ENCODE data around the gene KCTD7.
"Not testable (repeated sequence)": the region's sequence is repeated elsewhere in the genome, so short reads cannot be mapped to it uniquely, and the experiment has no call there.

The KCTD7 gene

DNA sequence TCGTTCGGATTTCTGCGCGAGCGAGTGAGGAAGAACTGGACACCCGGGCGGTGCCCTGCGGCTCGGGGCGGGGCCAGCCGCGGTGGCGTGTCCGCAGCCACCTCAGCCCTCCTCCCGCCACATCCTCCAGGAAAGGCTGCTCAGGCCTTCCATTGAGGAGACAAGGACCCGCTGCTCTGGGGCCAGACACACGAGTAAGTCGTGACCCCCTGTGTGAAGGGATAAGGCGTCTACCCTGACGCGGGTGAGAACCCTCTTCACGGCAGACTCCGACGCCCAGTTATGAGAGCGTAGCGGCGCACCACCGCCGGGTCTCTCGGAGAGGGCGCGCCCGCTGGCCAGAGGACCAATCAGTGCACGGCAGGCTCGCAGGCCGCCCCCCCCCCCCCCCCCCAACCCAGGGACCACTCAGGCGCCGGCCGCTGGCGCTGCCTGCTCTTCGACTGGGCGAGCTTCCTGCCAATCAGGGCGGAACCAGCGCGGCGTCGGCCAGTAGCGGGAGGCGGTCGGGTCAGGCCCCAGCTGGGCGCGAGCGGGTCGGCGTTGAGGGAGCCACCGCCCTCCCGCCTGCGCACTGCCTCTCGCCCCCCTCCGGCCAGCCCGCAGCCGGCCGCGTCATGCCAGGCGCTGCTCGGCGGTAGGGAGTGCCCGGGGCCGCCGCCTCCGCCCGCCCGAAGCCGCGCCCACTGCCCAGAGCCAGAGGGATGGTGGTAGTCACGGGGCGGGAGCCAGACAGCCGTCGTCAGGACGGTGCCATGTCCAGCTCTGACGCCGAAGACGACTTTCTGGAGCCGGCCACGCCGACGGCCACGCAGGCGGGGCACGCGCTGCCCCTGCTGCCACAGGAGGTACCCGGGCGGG, at the start of gene KCTD7:
TSS of gene KCTD7 (plus strand) at position 521 of the 861 bp plus-strand sequence. CDS start at position 705, 184 bp downstream.
- peak within 1 kb of the TSS; percentile 89 for H3K4me3 ChIP-seq (replicated peaks; ENCODE audit: low read depth, low read length)
- peak; percentile 98 for DNase-seq (ENCODE audit: extremely low read depth, insufficient read length)
- peaks cover 2% of the 10 kb centered on the region; the same call in 1 of the 2 replicates for H3K36me3 ChIP-seq (ENCODE audit: control insufficient read depth, insufficient read depth, low read length)
- TF ChIP-seq, protein P1, sequence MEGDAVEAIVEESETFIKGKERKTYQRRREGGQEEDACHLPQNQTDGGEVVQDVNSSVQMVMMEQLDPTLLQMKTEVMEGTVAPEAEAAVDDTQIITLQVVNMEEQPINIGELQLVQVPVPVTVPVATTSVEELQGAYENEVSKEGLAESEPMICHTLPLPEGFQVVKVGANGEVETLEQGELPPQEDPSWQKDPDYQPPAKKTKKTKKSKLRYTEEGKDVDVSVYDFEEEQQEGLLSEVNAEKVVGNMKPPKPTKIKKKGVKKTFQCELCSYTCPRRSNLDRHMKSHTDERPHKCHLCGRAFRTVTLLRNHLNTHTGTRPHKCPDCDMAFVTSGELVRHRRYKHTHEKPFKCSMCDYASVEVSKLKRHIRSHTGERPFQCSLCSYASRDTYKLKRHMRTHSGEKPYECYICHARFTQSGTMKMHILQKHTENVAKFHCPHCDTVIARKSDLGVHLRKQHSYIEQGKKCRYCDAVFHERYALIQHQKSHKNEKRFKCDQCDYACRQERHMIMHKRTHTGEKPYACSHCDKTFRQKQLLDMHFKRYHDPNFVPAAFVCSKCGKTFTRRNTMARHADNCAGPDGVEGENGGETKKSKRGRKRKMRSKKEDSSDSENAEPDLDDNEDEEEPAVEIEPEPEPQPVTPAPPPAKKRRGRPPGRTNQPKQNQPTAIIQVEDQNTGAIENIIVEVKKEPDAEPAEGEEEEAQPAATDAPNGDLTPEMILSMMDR (IDR thresholded peaks at IDR 0.05; ENCODE audit: insufficient read depth, low read length, poor library complexity, severe bottlenecking) = no peak
- H3K27me3 ChIP-seq (replicated peaks; ENCODE audit: control insufficient read depth, insufficient read depth, low read length) = no peaks in the 10 kb centered on the region

DNA sequence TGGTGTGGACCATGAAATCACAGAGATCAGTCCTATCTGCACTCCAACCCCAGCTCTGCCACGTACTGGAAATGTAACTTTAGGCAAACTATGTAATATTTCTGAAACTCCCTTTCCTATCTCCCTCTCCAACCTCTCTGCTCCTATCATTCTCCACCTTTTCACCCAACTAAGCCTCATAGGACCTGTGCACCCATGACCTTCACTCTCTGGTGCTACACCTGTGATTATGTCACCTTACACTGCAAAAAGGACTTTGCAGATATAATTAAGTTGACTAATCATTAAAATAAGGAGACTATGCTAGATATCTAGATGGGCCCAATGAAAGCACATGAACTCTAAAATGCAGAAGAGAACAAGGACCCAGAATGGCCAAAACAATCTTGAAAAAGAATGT, 48.3 kb upstream of the KCTD7 start:
- DNase-seq (ENCODE audit: extremely low read depth, insufficient read length); H3K27me3 ChIP-seq (replicated peaks; ENCODE audit: control insufficient read depth, insufficient read depth, low read length); H3K4me3 ChIP-seq (replicated peaks; ENCODE audit: low read depth, low read length); H3K36me3 ChIP-seq (ENCODE audit: control insufficient read depth, insufficient read depth, low read length): not testable (repeated sequence)

DNA sequence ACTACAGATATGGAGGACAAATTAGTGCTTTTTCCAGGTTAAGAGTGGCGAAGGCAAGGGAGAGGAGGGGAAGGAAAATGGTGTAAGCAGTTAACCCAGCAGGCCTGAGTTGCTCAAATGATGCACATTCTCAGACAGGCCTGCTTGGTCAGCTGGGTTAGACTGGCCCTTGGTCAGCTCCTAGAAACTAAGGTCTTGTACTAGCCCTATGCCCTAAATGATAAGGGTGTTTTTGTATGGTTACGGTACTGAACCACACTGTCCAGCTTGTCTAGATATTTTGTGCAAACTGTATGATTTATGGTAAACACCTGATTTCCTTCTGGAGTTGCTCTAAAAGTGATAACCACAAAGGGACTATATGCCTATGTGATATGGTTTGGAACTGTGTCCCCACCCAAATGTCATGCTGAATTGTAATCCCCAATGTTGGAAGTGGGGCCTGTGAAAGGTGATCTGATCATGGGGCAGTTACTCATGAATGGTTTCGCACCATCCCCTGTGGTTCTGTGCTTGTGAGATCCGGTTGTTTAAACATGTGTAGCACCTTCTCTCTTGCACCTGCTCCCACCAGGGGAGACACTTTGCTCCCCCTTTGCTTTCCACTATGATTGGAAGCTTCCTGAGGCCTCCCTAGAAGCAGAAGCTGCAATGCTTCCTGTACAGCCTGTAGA, 45.7 kb upstream of the KCTD7 start:
- H3K36me3 ChIP-seq (ENCODE audit: control insufficient read depth, insufficient read depth, low read length); DNase-seq (ENCODE audit: extremely low read depth, insufficient read length); H3K27me3 ChIP-seq (replicated peaks; ENCODE audit: control insufficient read depth, insufficient read depth, low read length); H3K4me3 ChIP-seq (replicated peaks; ENCODE audit: low read depth, low read length): not testable (repeated sequence)

DNA sequence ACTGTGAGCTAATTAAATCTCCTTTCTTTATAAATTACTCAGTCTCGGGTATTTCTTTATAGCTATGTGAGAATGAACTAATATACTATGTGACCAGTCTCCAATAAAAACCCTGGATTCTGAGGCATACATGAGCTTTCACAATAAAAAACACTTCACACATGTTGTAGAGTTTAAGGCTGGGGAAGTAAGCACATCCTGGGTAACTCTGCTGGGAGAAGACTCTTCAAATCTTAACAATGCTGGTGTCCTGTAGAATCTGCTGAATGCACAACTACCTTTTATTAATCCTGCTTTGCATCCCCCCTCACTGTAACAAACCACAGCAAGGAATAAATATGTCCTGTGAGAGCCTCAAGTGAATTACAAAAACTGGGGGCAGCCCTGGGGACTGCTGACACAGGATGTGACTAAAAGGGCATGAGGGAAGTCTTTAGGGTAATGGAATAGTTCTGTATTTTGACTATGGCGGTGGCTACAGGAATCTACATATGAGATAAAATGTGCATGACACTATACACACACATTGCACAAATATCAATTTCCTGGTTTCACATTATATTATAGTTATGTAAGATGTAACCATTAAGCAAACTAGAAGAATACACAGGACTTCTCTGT, 45.1 kb upstream of the KCTD7 start:
- H3K27me3 ChIP-seq (replicated peaks; ENCODE audit: control insufficient read depth, insufficient read depth, low read length) = no peaks in the 10 kb centered on the region
- no peak overlapping the region for H3K4me3 ChIP-seq (replicated peaks; ENCODE audit: low read depth, low read length)
- TF ChIP-seq, protein P1 (IDR thresholded peaks at IDR 0.05; ENCODE audit: insufficient read depth, low read length, poor library complexity, severe bottlenecking) = no peak
- no peak for DNase-seq (ENCODE audit: extremely low read depth, insufficient read length)
- peaks cover 1% of the 10 kb centered on the region for H3K36me3 ChIP-seq (ENCODE audit: control insufficient read depth, insufficient read depth, low read length)

DNA sequence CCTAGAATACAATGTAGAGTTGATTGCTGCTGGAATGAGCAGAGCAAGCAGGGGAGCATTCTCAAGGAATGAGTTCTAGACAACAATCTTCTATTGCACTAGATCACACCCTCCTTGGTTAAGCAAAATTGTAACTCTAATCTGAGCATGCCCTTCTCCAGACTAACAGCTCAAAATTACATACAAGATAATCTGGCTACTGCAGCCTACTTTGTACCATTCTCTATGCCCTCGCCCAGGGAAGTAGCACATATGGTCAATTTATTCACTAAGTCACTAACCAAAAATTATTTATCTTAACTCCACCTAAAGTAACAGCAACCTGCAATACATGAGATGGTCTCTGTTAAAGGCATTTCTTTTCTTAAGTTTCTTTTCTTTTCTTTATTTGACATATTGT, 42.5 kb upstream of the KCTD7 start:
- Histone ChIP-seq H3K36me3 (ENCODE audit: control insufficient read depth, insufficient read depth, low read length) (no peaks in the 10 kb centered on the region; the same call in none of the 2 replicates), H3K27me3 (replicated peaks; ENCODE audit: control insufficient read depth, insufficient read depth, low read length) (no peaks in the 10 kb centered on the region), H3K4me3 (replicated peaks; ENCODE audit: low read depth, low read length) (no peak overlapping the region)
- TF ChIP-seq, protein P1 (IDR thresholded peaks at IDR 0.05; ENCODE audit: insufficient read depth, low read length, poor library complexity, severe bottlenecking) = no peak
- no peak for DNase-seq (ENCODE audit: extremely low read depth, insufficient read length)

DNA sequence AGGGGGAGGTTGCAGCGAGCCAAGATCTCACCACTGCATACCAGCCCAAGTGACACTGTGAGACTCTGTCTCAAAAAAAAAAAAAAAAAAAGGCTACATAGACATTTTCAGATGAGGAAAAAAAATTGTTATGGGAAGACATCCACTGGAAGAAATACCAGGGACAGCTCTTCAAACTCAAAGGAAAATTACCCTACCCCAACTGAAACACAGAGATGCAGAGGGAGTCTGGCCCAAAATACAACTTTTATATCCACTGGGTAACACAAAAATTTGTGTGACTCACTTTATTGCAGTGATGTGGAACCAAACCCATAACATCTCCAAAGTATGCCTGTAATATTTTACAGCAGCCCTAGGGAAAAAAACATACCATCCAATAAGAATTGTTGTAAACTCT, 40.5 kb upstream of the KCTD7 start:
- DNase-seq (ENCODE audit: extremely low read depth, insufficient read length); H3K4me3 ChIP-seq (replicated peaks; ENCODE audit: low read depth, low read length); H3K36me3 ChIP-seq (ENCODE audit: control insufficient read depth, insufficient read depth, low read length); H3K27me3 ChIP-seq (replicated peaks; ENCODE audit: control insufficient read depth, insufficient read depth, low read length): not testable (repeated sequence)

DNA sequence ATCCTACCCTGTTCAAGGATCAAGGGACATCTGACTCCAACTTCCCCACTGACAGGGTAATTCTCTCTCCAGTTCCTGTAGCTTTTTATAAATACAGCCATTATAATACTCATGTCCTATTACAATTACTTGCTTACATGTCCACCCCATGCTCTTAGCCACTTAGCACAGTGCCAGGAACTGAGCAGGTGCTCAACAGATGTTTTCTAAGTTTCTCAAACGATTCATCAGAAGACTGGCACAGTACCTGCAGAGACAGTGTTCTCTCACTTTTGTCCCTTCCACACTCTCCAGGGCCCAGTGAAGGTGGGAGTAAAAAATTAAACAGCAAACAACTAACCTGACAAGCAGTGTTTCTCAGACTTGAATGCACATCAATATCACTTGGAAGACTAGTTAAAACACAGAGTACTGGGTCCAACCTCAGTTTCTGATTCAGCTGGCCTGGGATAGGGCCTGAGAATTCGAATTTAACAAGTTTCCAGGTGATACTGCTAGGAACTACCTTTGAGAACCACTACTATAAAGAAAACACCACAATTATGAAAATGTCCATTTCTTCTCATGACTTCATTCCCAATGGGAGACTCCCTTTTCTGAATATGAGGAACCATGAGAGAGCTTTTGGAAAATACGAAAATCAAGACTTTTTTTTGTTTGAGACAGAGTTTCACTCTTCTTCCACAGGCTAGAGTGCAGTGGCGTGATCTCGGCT, 39.7 kb upstream of the KCTD7 start:
- H3K4me3 ChIP-seq (replicated peaks; ENCODE audit: low read depth, low read length); DNase-seq (ENCODE audit: extremely low read depth, insufficient read length); H3K27me3 ChIP-seq (replicated peaks; ENCODE audit: control insufficient read depth, insufficient read depth, low read length): not testable (repeated sequence)

DNA sequence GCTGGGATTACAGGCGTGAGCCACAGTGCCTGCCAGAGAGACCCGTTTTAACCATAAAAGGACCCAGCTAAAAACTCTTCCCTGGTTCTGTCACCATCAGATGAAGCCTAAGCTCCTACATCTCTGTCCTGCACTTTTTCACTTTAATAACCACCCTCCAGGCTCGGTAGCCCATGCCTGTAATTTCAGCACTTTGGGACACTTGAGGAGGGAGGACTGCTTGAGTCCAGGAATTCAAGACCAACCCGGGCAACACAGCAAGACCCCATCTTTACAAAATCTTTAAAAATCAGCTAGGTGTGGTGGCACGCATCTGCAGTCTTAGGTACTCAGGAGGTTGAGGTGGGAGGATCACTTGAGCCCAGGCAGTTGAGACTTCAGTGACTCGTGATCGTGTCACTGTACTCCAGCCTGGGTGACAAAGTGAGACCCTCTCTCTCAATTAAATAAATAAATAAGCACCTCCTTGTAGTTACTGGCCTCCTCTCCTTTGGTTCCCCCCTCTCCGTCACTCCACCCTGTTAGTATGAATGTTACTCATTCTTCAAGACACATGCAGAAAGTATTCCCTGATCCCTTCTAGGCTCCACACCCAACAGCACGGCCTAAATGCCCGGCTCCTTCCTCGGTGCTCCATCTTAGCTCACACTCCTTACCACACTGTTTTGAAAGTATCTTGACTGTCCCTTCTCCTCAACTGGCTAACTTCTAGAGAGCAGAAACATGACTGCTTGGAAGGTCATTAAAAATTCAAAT, 38.2 kb upstream of the KCTD7 start:
- not testable (repeated sequence) for H3K36me3 ChIP-seq (ENCODE audit: control insufficient read depth, insufficient read depth, low read length); DNase-seq (ENCODE audit: extremely low read depth, insufficient read length)

More for the DNA sequence above, 39.7 kb upstream of the KCTD7 start:
- not testable (repeated sequence) for H3K36me3 ChIP-seq (ENCODE audit: control insufficient read depth, insufficient read depth, low read length)

DNA sequence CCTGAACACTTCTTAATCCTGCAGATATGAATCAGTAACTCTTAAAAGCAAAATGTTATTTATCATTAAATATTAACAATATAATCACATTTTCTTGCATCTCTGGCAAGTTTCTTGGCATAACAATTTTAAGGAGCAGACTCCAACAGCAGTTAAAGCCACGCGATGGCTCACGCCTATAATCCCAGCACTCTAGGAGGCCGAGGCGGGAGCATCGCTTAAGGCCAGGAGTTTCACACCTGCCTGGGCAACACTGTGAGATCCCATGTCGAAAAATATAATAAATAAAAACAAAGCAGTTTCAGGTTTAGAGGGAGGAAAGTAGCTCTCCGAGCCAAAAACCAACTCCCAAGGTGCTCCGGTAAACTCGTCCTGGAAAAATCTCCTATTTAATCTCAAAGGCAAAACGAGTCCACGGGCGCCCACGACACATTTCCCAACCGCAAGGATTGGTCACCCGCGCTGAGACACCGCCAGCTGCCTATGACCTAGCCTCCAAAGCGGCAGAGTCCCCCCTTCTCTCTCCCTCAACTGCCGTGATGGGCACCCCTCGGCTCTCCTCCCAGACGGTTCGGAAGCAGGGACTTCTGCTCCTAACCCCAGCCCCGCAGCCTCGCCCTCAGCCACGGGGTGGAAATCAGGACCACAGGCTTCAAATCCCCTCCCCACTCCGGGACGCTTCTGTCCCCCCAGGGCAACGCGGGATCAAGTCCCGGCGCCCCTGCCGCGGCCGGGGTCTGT, 37.5 kb upstream of the KCTD7 start:
- DNase-seq (ENCODE audit: extremely low read depth, insufficient read length) = not testable (repeated sequence)

More for the DNA sequence above, 38.2 kb upstream of the KCTD7 start:
- H3K27me3 ChIP-seq (replicated peaks; ENCODE audit: control insufficient read depth, insufficient read depth, low read length) = not testable (repeated sequence)
- peak overlapping the region; percentile 94 for H3K4me3 ChIP-seq (replicated peaks; ENCODE audit: low read depth, low read length)

More for the DNA sequence above, 37.5 kb upstream of the KCTD7 start:
- H3K4me3 ChIP-seq (replicated peaks; ENCODE audit: low read depth, low read length) = peak overlapping the region; percentile 94
- H3K27me3 ChIP-seq (replicated peaks; ENCODE audit: control insufficient read depth, insufficient read depth, low read length); H3K36me3 ChIP-seq (ENCODE audit: control insufficient read depth, insufficient read depth, low read length): not testable (repeated sequence)
